ENCODE data around the gene DCUN1D2.

GRCh38 chr13:113408562-113408961, 81.9 kb downstream of the DCUN1D2 start:
- TF ChIP-seq CTCF (IDR thresholded peaks at IDR 0.05; ENCODE audit: low read depth, low read length, poor library complexity, severe bottlenecking) (no peak), EZH2phosphoT487 (IDR thresholded peaks at IDR 0.05; ENCODE audit: borderline replicate concordance, low read length) (no peak)
